SK-N-SH (cell line): ENCODE results near the gene CSTF3. TPM values are rescaled to one million over a fixed set of nuclear protein-coding genes. Genes with fewer than 3 reads are reported as not detected.

Experiments used
- CTCF ChIA-PET: fragments of 300-600, 350-600 bp; formaldehyde crosslinking; extraction: SDS; loops from one replicate; lab custom pipeline; 2021; lab: Yijun Ruan, JAX
- POLR2A ChIA-PET: fragments of 350-600 bp; sonication (Branson Sonifier 250); formaldehyde crosslinking; extraction: SDS; loops from one replicate; lab custom pipeline; 2020; ENCODE audit warnings: antibody characterized with exemption, inconsistent platforms; lab: Yijun Ruan, JAX
- DNase-seq: peaks from one replicate; pipeline ENCODE4 v3.0.0; 2012
- H2AFZ ChIP-seq: fragments of 200-600 bp; sonication (generic); 2 replicates; pipeline ENCODE4 v1.8.1; 2016; ENCODE audit warnings: antibody characterized with exemption, mild to moderate bottlenecking, low read depth
- H3F3A ChIP-seq: fragments of 200-600 bp; sonication (generic); replicated peaks from 2 replicates; pipeline ENCODE3; 2016; ENCODE audit warnings: antibody characterized with exemption, mild to moderate bottlenecking; ENCODE audit not compliant: insufficient read depth
- H3K27ac ChIP-seq, 2 experiments: fragments of 200-500 bp in 1 of 2; fragments of 200-600 bp in 1 of 2; sonication (Bioruptor generic) in 1 of 2; sonication (generic), shearing (Covaris generic) in 1 of 2; 2 replicates each; pipeline versions ENCODE4 v1.5.1 to v1.6.1; 2014 to 2016; ENCODE audit warnings: low read depth in 2 of 2, inconsistent platforms in 1 of 2, low read length in 1 of 2, mild to moderate bottlenecking in 1 of 2, mixed read lengths in 1 of 2
- H3K27me3 ChIP-seq: fragments of 200-600 bp; sonication (generic), shearing (Covaris generic); 2 replicates; pipeline ENCODE4 v1.6.1; 2016; ENCODE audit warnings: mixed run types; ENCODE audit not compliant: insufficient read depth
- H3K36me3 ChIP-seq, 2 experiments: fragments of 200-500 bp in 1 of 2; fragments of 200-600 bp in 1 of 2; sonication (Bioruptor generic) in 1 of 2; sonication (generic) in 1 of 2; replicated peaks in 1 of 2; 2 replicates each; pipeline versions ENCODE3 to v1.5.1; 2014 to 2016; ENCODE audit warnings: low read length in 1 of 2, mild to moderate bottlenecking in 1 of 2; ENCODE audit not compliant: insufficient read depth in 2 of 2, control insufficient read depth in 1 of 2
- H3K4me1 ChIP-seq, 2 experiments: fragments of 200-500 bp in 1 of 2; fragments of 200-600 bp in 1 of 2; sonication (Bioruptor generic) in 1 of 2; sonication (generic), shearing (Covaris generic) in 1 of 2; 2 replicates each; pipeline versions ENCODE4 v1.5.1 to v1.6.1; 2014 to 2016; ENCODE audit warnings: low read depth in 1 of 2, low read length in 1 of 2, mixed run types in 1 of 2; ENCODE audit not compliant: insufficient read depth in 2 of 2, control insufficient read depth in 1 of 2
- H3K4me2 ChIP-seq: fragments of 200-600 bp; sonication (generic), shearing (Covaris generic); 2 replicates; pipeline ENCODE4 v1.6.1; 2017; ENCODE audit warnings: mixed run types
- H3K4me3 ChIP-seq, 2 experiments: fragments of 200-500 bp in 1 of 2; fragments of 200-600 bp in 1 of 2; sonication (Bioruptor generic) in 1 of 2; sonication (generic), shearing (Covaris generic) in 1 of 2; 2 replicates each; pipeline versions ENCODE4 v1.5.1 to v1.8.1; 2014 to 2016; ENCODE audit warnings: low read depth in 2 of 2, inconsistent platforms in 1 of 2, low read length in 1 of 2, mild to moderate bottlenecking in 1 of 2, mixed read lengths in 1 of 2, moderate library complexity in 1 of 2
- H3K79me2 ChIP-seq: fragments of 200-600 bp; sonication (generic); 2 replicates; pipeline ENCODE4 v1.8.1; 2017; ENCODE audit warnings: mild to moderate bottlenecking; ENCODE audit not compliant: insufficient read depth
- H3K9ac ChIP-seq: fragments of 200-600 bp; sonication (generic); 2 replicates; pipeline ENCODE4 v1.6.1; 2017; ENCODE audit warnings: mixed run types
- H3K9me2 ChIP-seq: fragments of 200-600 bp; sonication (generic); 2 replicates; pipeline ENCODE4 v1.6.1; 2017; ENCODE audit warnings: mixed run types
- H3K9me3 ChIP-seq: fragments of 200-600 bp; sonication (generic); 2 replicates; pipeline ENCODE4 v1.6.1; 2017; ENCODE audit warnings: mixed run types, mild to moderate bottlenecking, moderate library complexity
- H4K20me1 ChIP-seq: fragments of 200-600 bp; sonication (generic); 2 replicates; pipeline ENCODE4 v1.6.1; 2017; ENCODE audit warnings: mild to moderate bottlenecking, mixed run types; ENCODE audit not compliant: insufficient read depth
- CHD2 ChIP-seq: fragments of 150-350 bp; IDR thresholded peaks from 2 replicates; pipeline ENCODE4 v1.6.1; 2018; ENCODE audit warnings: low read length; ENCODE audit not compliant: partially characterized antibody
- CTCF ChIP-seq: fragments of 200-600 bp; sonication (generic); IDR thresholded peaks from 2 replicates; pipeline ENCODE4 v1.6.1; 2017; ENCODE audit warnings: antibody characterized with exemption, mild to moderate bottlenecking, moderate library complexity
- EZH2phosphoT487 ChIP-seq: fragments of 200-600 bp; sonication (generic); IDR thresholded peaks from 2 replicates; pipeline ENCODE4 v1.6.1; 2017; ENCODE audit warnings: low read depth, mixed run types, mild to moderate bottlenecking, antibody characterized with exemption, moderate library complexity, borderline replicate concordance
- FOSL2 ChIP-seq: IDR thresholded peaks from 2 replicates; pipeline ENCODE4 v1.4.0; 2012; ENCODE audit warnings: low read depth, mild to moderate bottlenecking, moderate library complexity, borderline replicate concordance
- FOXM1 ChIP-seq: IDR thresholded peaks from 2 replicates; pipeline ENCODE4 v1.4.0; 2012; ENCODE audit warnings: low read depth, mild to moderate bottlenecking
- GABPA ChIP-seq: IDR thresholded peaks from 2 replicates; pipeline ENCODE4 v1.4.0; 2012; ENCODE audit warnings: low read depth, mild to moderate bottlenecking
- GATA2 ChIP-seq: sonication (generic); formaldehyde crosslinking; IDR thresholded peaks from 2 replicates; pipeline ENCODE4 v1.5.0; 2020; ENCODE audit warnings: mild to moderate bottlenecking, missing genetic modification reagents
- IRF3 ChIP-seq: fragments of 150-350 bp; IDR thresholded peaks from 2 replicates; pipeline ENCODE4 v1.6.1; 2016; ENCODE audit warnings: mild to moderate bottlenecking, low read depth, low read length
- JUND ChIP-seq: IDR thresholded peaks from 2 replicates; pipeline ENCODE4 v1.4.0; 2012
- MEF2A ChIP-seq: IDR thresholded peaks from 2 replicates; pipeline ENCODE4 v1.4.0; 2012; ENCODE audit warnings: low read depth, borderline replicate concordance
- MXI1 ChIP-seq: IDR thresholded peaks from 2 replicates; pipeline ENCODE4 v1.6.1; 2012; ENCODE audit warnings: mild to moderate bottlenecking, low read depth, low read length, improper control_type of control experiment
- NRF1 ChIP-seq: IDR thresholded peaks from 2 replicates; pipeline ENCODE4 v1.6.1; 2012; ENCODE audit warnings: low read depth, mild to moderate bottlenecking, low read length
- PBX3 ChIP-seq: IDR thresholded peaks from 2 replicates; pipeline ENCODE4; 2012
- POLR2AphosphoS5 ChIP-seq: IDR thresholded peaks from 2 replicates; pipeline ENCODE4 v1.6.1; 2012; ENCODE audit warnings: low read depth, low read length
- RAD21 ChIP-seq: IDR thresholded peaks from 2 replicates; pipeline ENCODE4 v1.6.1; 2012; ENCODE audit warnings: mild to moderate bottlenecking, low read length
- REST ChIP-seq: IDR thresholded peaks from 2 replicates; pipeline ENCODE4 v1.6.1; 2012; ENCODE audit warnings: mild to moderate bottlenecking, low read depth, low read length, moderate library complexity
- RFX5 ChIP-seq: IDR thresholded peaks from 2 replicates; pipeline ENCODE4 v1.6.1; 2012; ENCODE audit warnings: mild to moderate bottlenecking, improper control_type of control experiment, low read length
- SIN3A ChIP-seq: IDR thresholded peaks from 2 replicates; pipeline ENCODE4 v1.6.1; 2012; ENCODE audit warnings: low read depth, mild to moderate bottlenecking, low read length, moderate library complexity, borderline replicate concordance
- TAF1 ChIP-seq: IDR thresholded peaks from 2 replicates; pipeline ENCODE4 v1.6.1; 2012; ENCODE audit warnings: low read depth, mild to moderate bottlenecking, low read length, moderate library complexity, borderline replicate concordance
- TCF12 ChIP-seq: IDR thresholded peaks from 2 replicates; pipeline ENCODE4 v1.4.0; 2012
- WGBS: methylation state at CpG from one replicate; pipeline ENCODE4 v1.1.6; 2017; ENCODE audit warnings: low lambda C conversion rate; 5-methylcytosine and 5-hydroxymethylcytosine counted together
- polyA plus RNA-seq, 3 experiments: library from polyadenylated mRNA; depleted of rRNA; stranded (reverse); fragments of >200 nt; gene quantifications; 2 replicates each; pipeline ENCODE4 v1.2.3, GENCODE V29; 2012

The CSTF3 gene
- polyA plus RNA-seq, 1 of the 3 experiments (the other 2 are of a cell fraction), result 26.3 TPM

DNA sequence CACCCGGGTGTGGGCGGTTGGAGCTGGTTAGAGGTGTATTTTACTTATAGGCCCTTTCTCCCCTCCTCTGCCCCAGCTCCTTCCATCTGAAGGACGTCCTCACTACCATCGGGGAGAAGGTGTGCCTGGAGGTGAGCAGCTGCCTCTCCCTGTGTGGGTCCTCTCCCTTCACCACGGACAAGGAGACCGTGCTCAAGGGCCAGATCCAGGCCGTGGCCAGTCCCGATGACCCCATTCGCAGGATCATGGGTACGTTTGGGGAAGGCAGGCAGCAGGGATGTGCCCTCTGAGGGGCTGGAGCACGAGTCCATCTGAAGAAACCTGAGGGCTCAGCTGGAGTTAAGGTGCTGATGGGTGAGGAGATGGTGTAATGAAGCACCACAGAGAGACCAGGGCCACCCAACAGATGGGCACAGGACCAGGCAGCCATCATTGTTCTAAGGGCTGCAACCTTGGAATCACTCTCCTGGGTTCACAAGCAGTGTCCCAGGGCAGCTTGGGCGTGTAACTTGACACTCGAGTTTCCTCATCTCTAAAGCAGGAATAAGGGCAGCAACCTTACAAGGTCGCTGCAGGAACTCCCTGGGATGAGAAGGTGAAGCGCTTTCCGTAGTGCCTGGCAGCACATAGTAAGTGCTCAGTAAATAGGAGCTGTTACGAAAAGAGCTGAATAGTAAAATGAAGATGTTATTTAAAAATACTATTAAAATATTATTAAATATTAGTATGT is 92.5 kb downstream of the CSTF3 start:
- no peaks in the 10 kb centered on the region for H3K27me3 ChIP-seq
- ChIA-PET CTCF (interaction anchor here (1.4 to 1.8 kb wide), 6 partner anchors 9 to 259 kb away, joined by 3 to 5 read pairs (median 3); no protein-coding TSS in a partner anchor), POLR2A (no interaction called here)
- DNase-seq, result no peak
- no peak overlapping the region for H2AFZ ChIP-seq
- no peak overlapping the region for H3K9ac ChIP-seq
- TF ChIP-seq MXI1 (no peak), IRF3 (no peak), MEF2A (no peak), GATA2 (no peak), SIN3A (no peak), EZH2phosphoT487 (no peak), TCF12 (no peak), PBX3 (no peak), CHD2 (no peak)
- 95% methylated on average over 13 of the region's 17 CpGs for WGBS
- H3K9me2 ChIP-seq, result no peaks in the 10 kb centered on the region
- peaks cover 35 to 56% of the 10 kb centered on the region in 2 experiments for H3K36me3 ChIP-seq
- H3K79me2 ChIP-seq, result no peaks in the 10 kb centered on the region
- no peaks in the 10 kb centered on the region for H3K9me3 ChIP-seq
- H3F3A ChIP-seq, result no peaks in the 10 kb centered on the region
- peaks cover 5 to 10% of the 10 kb centered on the region in 2 experiments; a peak in 3 of 4 replicates for H3K4me1 ChIP-seq
- H3K4me3 ChIP-seq, result no peak overlapping the region
- H4K20me1 ChIP-seq, result no peaks in the 10 kb centered on the region
- H3K4me2 ChIP-seq, result no peak overlapping the region
- H3K27ac ChIP-seq, result no peak overlapping the region

- H3F3A ChIP-seq, result peaks cover 5% of the 10 kb centered on the region
- H2AFZ ChIP-seq, result no peak overlapping the region
- 94% methylated on average over 2 of the region's 3 CpGs for WGBS
- H3K79me2 ChIP-seq, result no peaks in the 10 kb centered on the region
- peaks cover 5 to 24% of the 10 kb centered on the region in 2 experiments; a peak in 3 of 4 replicates for H3K4me1 ChIP-seq
- H3K27ac ChIP-seq, result no peak overlapping the region
- ChIA-PET POLR2A (no interaction called here), CTCF (interaction anchor here (0.8 to 5.1 kb wide), 4 partner anchors 13 to 131 kb away, joined by 3 to 36 read pairs (median 16); no protein-coding TSS in a partner anchor)
- H3K9me2 ChIP-seq, result no peaks in the 10 kb centered on the region
- H3K9ac ChIP-seq, result no peak overlapping the region
- peaks cover 23 to 46% of the 10 kb centered on the region in 2 experiments for H3K36me3 ChIP-seq
- no peaks in the 10 kb centered on the region for H4K20me1 ChIP-seq
- no peak overlapping the region for H3K4me3 ChIP-seq
- H3K27me3 ChIP-seq, result no peaks in the 10 kb centered on the region
- DNase-seq, result no peak
- no peak overlapping the region for H3K4me2 ChIP-seq
- H3K9me3 ChIP-seq, result no peaks in the 10 kb centered on the region
- TF ChIP-seq SIN3A (no peak), JUND (no peak), GABPA (no peak), CHD2 (no peak), FOSL2 (no peak), TCF12 (no peak), NRF1 (no peak), POLR2AphosphoS5 (no peak), RAD21 (no peak), TAF1 (no peak), CTCF (no peak), RFX5 (no peak), REST (no peak), EZH2phosphoT487 (no peak), FOXM1 (no peak)
These were observed 94.0 kb downstream of the CSTF3 start for GRCh38 chr11:33067294-33067693.
